Measurements from ENCODE around the gene C4B.
"Not testable (repeated sequence)": the region's sequence is repeated elsewhere in the genome, so short reads cannot be mapped to it uniquely, and the experiment has no call there.

C4B gene

GRCh38 chr6:31981744-31982143, 32.9 kb upstream of the C4B start, which contains the start of gene C4A:
C4A (plus strand) TSS chr6:31982057; CDS start chr6:31982108, 51 bp downstream.
- not testable (repeated sequence) for DNase-seq

- DNase-seq = not testable (repeated sequence)
Measured at GRCh38 chr6:31989363-31989762, 25.2 kb upstream of the C4B start.

DNA sequence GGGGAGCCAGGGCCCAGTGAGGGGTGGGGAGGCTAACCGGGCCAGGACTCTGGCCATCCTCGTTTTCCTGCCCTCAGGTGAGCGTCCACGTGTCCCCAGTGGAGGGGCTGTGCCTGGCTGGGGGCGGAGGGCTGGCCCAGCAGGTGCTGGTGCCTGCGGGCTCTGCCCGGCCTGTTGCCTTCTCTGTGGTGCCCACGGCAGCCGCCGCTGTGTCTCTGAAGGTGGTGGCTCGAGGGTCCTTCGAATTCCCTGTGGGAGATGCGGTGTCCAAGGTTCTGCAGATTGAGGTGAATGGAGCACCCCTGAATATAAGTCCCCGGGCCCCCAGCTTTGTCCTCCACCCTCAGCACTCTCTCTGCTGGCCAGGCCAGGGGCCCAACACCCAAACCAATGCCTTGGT, 20.2 kb upstream of the C4B start:
- DNase-seq = not testable (repeated sequence)

DNA sequence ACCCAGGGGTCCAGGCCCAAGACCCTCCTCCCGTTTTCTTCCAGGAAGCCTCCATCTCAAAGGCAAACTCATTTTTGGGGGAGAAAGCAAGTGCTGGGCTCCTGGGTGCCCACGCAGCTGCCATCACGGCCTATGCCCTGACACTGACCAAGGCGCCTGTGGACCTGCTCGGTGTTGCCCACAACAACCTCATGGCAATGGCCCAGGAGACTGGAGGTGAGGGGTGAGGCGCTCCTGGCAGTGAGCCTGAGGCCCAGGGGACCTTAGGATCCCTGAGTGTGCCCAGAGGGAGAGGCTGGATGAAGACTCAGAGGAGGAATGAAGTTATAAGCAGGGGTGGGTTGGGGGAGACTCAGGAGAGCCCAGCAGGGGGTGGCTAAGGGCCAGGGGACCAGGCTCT, 18.2 kb upstream of the C4B start:
- DNase-seq = not testable (repeated sequence)

- DNase-seq = not testable (repeated sequence)
Measured at GRCh38 chr6:32002546-32003268, 11.9 kb upstream of the C4B start.

DNA sequence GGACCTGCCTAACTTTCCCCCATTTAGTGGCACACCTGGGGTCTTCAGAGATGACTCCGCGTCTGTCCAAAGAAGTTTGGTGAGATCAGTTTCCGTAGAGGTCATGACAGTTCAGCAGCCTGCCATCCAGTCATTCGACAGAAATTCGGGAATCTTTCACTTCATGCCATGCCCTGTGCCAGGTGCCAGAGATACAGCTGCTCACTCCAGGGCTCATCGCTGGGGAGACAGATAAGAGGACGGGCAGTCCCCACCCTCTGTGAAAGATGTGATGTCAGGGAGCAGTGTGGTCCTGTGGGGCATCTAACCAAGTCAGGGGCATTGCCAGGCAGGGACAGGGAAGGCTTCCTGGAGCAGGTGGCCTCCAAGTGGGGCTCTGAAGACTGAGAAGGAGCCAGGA, 11.3 kb upstream of the C4B start:
- not testable (repeated sequence) for DNase-seq

DNA sequence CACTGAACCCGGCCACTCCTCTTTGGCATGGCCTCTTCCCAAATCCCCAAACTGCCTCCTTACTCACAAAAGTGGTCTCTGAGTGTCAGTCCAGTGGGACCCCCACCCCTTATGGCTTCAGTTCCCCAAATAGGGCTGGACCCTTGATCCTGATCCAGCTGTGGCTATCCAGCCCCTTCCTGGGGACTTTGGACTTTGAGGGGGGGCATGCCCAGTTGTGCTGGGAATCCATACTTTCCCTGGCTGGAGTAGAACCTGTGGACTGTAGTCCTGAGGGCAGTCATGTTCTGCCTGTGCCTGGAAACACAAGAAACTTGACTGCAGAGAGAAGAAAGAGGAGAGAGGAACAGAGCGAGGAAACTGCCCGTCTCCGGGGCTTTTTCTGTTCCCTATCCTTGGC, 10.2 kb upstream of the C4B start:
- DNase-seq = not testable (repeated sequence)

DNA sequence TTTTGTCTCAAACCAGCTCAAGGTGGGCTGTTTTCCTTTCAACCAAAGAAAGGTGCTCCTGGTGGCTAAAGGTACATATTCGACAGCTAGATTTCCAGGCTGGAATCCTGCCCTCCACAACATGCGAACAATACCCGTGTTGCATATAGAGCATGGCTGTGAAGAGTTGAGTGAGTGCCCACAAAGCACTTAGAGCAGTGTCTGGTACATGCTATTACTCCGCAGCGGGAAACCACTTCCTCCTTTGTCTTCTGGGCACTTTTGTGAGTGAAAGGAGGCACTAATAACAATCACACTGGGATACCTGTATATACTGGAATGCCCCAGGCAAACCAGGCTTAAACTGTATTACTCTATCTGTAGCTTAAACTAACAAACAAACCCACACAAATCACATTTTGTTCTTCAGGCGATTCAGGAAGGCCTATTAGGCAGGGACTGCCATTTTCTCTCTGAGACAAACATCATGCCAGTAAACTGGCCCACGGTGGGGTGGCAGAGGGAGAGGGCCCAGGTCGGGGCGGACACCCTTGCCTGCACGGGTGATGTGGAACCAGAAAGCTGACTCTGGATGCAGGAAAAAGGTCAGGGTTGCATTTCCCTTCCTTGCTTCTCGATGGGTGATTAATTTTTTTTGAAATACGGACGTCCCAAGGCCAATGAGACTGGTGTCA, 9.6 kb upstream of the C4B start:
- DNase-seq = peak; percentile 9

- not testable (repeated sequence) for DNase-seq
Measured at GRCh38 chr6:32005538-32005880, 9.1 kb upstream of the C4B start.

- not testable (repeated sequence) for DNase-seq
Measured at GRCh38 chr6:32005991-32006529, 8.5 kb upstream of the C4B start.

- not testable (repeated sequence) for DNase-seq
Measured at GRCh38 chr6:32007086-32007485, 7.5 kb upstream of the C4B start.

- not testable (repeated sequence) for DNase-seq
Measured at GRCh38 chr6:32008037-32008436, 6.6 kb upstream of the C4B start.

- DNase-seq = not testable (repeated sequence)
Measured at GRCh38 chr6:32008616-32009015, 6.0 kb upstream of the C4B start.

GRCh38 chr6:32009537-32009936, 5.1 kb upstream of the C4B start:
- DNase-seq = not testable (repeated sequence)

- not testable (repeated sequence) for DNase-seq
Measured at GRCh38 chr6:32010856-32011530, 3.6 kb upstream of the C4B start.

DNA sequence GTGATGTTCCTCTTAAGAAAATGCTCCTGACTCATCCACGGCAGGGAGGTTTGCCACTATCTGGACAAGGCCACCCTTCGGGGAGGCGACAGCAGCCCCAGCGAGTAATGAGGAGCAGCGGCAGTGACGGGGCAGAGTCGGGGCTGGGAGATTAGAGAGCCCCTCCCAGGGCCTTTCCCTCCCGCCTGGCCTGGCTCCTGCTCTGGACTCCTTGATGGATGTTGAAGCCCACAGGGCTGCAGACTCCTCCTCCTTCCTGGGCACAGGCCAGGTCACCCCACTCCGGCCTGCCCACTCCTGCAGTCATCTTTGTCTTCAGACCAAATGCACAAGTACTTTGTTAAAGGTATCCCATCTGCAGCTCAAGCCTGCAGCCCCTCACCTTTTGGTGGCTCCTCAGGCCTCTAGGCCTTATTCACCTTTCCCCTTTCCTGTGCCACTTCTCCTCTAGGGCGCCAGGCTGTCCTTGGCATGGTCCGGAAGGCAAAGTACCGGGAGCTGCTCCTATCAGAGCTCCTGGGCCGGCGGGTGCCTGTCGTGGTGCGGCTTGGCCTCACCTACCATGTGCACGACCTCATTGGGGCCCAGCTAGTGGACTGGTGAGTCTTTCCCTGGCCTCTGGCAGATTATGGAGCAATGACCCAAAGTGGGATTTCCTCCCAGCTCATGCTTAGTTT, 1.5 kb upstream of the C4B start:
- peak; percentile 19 for DNase-seq

- DNase-seq = not testable (repeated sequence)
Measured at GRCh38 chr6:32013738-32014137, 857 bp upstream of the C4B start.

- not testable (repeated sequence) for DNase-seq
Measured at GRCh38 chr6:32022100-32022499, 7.5 kb downstream of the C4B start.

GRCh38 chr6:32028631-32029030, 14.0 kb downstream of the C4B start:
- not testable (repeated sequence) for DNase-seq

GRCh38 chr6:32029553-32029952, 15.0 kb downstream of the C4B start:
- DNase-seq = not testable (repeated sequence)

GRCh38 chr6:32035283-32036013, 20.9 kb downstream of the C4B start:
- not testable (repeated sequence) for DNase-seq

- not testable (repeated sequence) for DNase-seq
Measured at GRCh38 chr6:32037136-32037535, 22.5 kb downstream of the C4B start.
